ENCODE measurements around the gene FAM13C.

DNA sequence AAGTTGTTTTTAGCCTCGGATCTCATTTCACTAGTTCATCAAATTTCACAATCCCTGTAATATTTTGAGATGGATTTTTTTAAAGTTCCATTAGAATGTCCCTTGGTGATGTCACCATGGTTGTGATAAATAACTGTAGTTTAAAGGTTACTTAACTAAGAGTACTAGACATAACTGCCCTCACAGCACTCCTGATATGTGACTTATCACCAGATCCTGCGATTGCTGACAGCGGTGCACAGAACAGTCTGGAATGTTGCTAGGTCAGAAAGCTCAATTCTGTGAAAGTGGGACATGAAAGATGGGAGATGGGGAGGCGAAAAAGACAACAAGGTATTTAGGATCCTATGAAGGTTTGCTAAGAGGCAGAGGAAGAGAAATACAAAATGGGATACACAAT lies 40.2 kb downstream of the FAM13C start:
- TF ChIP-seq CTCF (IDR thresholded peaks at IDR 0.05) (no peak), POLR2A (IDR thresholded peaks at IDR 0.05) (no peak)
